Measurements from ENCODE around the gene SLC9A9.
"Not testable (repeated sequence)": the region's sequence is repeated elsewhere in the genome, so short reads cannot be mapped to it uniquely, and the experiment has no call there.

SLC9A9 gene

DNA sequence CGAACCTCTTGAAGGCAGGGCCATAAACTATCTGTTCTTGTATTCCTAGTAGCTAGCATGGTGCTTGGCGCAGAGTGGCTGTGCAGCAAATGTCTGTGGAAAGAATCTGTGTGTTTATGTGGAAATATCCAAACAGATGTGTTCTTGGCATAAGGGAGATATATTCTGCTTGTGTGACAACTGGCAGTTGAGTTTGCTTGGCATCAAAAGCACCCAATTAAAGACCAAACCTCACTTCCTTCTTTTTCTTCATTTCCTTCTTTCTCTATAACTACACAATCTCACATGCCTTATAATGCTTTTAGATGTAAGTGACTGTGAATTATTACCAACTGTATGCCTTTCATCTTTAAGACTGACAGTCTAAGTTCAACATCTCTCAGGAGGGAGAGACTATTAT is 296.5 kb downstream of the SLC9A9 start:
- DNase-seq (ENCODE audit: low read depth): no peak

DNA sequence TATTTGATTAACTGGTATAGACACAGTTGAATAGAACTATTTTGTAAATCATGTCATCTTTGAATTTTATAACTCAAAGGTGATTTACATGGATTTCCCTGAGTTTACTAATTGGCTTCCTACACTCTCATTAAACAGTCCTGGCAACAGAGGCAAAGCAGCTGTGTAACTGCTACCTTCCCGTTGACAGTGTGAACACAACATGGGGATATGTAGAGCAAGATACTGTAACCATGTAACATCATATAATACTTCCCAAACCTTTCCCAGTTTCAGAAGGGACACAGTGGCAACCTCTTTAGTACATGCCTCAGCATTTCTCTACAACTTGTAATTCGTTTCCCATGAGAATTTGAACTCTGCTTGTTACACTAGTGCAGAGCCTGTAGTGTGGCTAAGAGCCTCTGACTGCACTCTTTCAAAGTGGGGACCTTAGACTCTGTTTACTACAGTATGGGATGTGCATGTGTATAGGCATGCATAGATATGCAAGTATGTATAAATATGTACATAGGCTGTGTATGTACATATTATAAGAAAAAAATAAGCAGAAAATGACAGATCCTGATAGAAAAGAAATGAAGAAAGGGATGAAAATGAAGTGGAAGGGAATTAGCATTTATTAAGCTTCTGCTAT is 299.3 kb downstream of the SLC9A9 start:
- DNase-seq (ENCODE audit: low read depth): no peak

DNA sequence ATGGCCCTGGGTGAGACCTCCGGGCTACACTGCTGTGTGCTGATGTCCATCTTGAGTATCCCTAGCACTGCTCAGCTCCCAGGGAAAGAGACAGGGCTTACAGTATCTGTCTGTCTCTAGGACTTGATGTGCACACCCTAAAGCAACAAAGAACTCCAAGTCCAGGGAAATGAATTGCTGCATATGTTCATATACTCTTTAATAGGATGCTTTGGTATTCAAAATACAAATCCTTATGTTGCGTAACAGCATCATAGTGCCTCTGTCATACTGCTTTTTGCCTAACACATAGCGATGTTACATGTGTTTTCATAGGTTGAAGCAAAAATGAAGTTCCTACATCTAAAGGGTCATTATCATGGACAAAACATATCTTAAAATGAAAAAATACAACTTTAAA is 299.9 kb downstream of the SLC9A9 start:
- DNase-seq (ENCODE audit: low read depth): no peak

DNA sequence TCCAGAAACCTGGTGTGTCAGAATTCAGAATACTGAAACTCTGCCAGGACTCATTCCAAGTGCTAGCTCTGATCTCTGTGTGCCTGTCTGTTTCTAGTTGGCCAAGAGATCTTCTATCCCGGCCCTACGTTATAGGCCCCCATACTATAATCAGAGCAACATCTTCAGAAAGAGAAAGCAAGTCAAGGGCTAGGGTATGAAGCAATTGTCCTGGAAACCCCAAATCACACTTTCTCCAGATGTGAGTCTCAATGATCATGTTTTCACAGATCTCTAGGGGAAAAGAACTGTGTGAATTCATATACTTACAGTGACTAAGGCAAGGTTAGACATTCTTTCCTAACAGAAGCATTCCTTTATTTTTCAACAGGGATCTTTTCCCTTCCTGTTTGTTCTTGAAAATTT is 309.7 kb downstream of the SLC9A9 start:
- DNase-seq (ENCODE audit: low read depth): no peak

DNA sequence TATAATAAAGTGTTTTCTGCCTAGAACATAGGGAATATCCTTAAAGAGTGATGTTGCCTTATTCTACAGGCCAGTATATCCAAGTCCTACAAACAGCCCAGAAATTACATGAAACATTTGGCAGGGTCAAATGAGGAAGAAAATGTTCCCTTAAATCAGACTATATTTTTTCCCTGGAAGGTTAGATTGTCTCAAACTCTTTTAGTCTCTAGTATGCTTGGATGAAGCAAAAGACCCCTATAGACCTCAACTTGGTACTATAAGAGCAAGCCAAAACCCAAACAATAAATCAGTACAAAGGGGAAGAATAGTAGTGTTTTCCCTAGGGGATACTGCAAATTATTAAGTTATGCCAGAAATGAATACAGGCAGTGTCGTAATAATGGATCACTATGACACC is 310.2 kb downstream of the SLC9A9 start:
- DNase-seq (ENCODE audit: low read depth): no peak

DNA sequence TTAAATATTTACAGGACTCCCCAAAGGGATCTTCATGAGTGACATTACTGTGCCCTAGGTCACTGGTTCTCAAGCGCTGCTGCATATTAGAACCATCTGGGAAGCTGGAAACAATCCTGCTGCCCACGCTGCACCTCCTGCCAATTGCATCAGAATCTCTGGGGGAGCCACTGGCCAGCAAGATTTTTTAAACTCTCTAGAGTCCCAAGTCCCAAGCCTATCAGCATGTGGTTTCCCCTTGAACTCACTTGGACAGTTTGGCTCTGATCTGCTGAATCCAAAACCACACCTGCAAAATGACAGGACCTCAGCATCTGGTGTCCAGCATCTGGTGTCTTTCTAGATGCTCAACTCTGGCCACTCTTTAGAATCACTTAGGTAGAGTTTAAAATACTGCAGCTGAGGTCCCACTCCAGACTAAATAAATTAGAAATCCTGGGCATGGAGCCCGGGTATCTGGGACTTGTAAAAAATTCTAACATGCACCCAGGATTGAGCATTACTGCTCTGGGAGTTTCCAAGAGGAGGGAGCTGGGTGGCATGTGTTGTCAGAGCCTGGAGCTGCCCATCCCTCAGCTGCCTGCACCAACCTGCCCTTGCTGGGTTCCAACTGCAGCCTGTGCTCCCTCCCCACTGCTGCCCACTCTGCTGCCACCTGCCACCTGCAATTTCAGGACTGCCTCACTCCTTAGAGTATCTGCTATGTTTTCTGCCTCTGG is 311.3 kb downstream of the SLC9A9 start:
- DNase-seq (ENCODE audit: low read depth): no peak

DNA sequence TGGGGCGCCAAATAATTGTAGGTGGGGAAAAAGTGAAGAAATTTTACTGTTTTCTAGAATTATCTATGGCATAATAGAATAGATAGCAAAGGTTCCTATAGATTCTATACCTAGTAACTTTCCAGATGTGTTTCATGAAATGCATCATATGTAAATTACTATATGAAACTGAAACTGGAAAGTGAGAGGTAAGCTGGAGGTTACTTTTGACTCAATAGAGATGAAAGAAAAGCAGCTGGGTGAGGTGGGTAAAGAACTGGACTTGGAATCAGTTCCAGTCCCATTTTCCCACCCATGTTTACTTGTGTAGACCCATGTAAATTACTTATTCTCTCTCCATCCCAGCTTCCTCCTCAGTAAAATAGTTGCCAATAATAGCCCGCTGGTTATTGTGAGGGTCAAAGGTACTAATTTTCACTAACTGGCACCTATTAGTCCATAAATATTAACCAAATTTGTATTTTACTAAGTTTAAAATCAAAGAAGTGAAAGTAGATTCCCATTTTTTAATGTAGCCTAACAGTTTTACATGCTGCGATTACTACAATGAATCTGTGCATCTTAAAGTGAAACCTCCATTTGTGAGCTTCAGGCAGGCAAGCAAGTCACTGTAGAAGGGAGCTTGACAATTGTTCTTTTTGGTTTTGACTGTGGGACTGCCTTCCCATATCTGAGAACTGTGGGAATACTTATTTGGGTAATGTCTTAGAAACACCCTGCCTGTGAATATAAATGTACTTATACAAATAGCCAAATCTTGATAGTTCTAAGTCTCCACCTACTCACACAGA is 312.1 kb downstream of the SLC9A9 start:
- DNase-seq (ENCODE audit: low read depth): no peak

DNA sequence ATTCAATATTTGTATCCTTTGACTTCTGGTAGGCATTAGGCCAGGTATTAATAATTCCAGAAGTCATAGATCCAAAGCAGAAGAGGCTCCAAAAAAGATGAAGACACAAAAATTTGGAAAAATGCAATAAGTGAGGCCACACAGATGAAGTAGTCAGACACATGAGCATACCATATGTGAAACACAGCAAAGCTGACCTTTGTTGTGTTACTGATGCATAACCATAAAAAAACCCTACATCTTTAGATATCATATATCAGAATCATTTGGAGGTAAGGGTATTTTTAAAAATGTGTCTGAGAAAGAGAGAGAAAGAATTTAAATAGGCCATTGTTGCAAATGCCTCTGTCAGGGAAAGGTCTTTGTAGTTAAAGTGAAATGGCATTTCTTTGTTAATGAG is 314.9 kb downstream of the SLC9A9 start:
- DNase-seq (ENCODE audit: low read depth): no peak

DNA sequence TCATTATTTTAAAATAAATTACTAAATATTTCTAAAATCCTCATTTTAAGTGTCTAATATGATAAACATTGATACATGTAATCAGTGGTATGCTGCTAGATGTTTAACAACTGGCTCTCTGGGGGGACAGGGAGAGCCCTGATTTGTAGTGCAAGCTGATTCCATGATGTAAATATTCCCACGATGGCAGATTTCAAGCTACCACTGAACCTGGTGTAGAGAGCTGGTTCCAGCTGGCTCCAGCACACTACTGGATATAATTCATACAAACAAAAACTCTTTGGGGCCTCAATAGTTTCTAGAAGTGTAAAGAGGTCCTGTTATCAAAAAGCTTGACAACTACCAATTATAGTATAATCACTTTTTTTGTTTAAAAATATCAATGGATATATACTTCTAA is 316.2 kb downstream of the SLC9A9 start:
- no peak for DNase-seq (ENCODE audit: low read depth)

DNA sequence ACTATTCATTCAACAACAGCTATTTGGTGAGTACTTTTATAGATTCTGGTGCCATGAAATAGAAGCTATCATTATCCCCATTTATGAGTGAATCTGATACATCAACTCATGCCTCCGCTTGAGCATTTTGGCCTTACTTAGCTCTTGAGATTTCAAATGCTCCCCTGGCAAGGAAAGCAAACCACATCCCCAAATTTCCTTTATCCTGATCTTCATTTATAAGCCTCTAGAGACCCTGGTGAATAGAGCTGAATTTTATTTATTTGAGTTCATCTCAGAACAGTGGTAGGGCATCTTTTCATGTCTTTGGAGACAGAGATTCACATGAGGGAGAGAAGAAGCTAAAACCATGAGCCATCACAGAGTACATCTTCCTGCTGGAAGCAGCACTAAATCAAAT is 317.2 kb downstream of the SLC9A9 start:
- no peak for DNase-seq (ENCODE audit: low read depth)

DNA sequence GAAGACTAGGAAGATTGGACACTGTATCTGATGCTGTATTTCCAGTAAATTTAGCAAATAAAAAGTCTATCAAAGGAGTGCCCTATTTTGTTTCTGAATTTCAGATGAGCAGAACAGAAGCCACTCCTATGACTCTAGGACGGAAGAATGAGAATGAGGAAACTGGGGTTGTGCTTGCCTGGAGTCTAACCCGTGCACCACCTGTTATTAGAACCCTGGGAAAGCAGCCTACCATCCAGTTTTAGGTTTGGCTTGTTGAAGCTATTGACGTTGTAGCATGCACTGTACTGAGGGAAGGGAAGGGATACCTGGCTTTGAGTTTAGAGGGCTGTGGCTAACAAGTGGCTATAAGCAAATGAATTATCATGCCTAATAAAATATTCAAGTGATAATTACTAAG is 318.5 kb downstream of the SLC9A9 start:
- no peak for DNase-seq (ENCODE audit: low read depth)

DNA sequence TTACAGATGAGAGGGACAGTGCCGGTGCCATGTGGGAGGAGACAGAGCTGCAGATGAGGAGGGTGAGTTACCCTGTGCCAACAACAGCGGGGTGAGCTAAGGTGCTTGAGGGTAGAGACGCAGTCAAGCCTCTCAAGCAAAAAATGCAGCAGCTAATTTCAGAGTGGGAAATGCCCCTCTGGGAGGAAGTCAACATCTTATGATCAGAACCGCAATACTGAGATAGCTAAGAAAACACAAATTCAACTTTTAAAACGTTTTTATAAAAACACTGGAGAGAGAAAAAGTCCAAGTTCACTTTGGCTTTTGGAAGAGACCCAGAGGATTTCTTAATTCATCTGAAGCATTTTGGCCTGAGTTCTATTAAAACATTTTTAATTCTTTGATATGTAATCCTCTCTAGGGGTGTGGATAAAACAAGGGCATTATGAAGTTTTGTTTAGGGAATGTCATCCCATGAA is 319.2 kb downstream of the SLC9A9 start:
- no peak for DNase-seq (ENCODE audit: low read depth)

DNA sequence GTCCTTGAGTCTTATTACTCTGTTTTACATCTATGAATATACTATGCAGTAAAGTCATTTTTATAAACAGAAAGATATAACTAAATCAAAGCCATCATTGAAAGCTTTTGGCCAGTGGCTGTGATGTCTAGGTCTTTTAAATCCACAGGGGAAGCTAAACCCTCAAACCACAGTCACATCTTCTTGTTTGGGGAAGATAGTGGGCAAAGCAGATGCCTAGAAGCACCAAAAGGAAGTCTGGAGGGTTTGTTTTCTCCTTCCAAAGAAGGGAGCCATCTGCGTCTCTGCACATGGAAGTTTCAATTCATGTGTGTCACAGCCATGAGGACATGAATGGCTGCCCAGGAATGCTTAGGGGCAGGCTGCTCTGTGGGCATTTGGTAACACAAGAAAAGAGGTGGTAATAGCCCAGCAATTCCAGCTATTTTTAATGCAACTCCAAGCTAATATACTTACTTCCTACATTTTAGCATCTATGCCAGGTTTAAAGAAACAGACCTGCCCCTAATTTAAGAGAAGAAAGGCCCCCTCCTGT is 322.2 kb downstream of the SLC9A9 start:
- DNase-seq (ENCODE audit: low read depth): peak; percentile 17

DNA sequence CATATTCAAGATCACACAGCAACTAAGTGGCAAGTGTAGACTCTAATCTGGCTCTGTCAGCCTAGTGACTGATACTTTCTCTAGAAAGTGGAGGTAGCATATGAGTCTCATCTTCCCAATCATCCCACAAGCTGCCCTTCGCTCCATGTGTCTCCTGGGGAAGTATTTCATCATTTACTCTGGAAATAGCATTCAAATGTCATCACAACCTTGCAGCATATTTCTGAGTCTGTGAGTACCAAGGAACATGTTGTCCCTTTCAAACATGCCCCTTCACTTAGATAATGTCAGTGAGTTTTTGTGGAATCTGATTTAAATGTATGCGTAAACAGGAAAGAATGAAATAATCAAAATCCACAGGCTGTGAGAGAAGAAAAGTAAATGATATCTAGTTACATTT is 322.9 kb downstream of the SLC9A9 start:
- DNase-seq (ENCODE audit: low read depth): no peak

DNA sequence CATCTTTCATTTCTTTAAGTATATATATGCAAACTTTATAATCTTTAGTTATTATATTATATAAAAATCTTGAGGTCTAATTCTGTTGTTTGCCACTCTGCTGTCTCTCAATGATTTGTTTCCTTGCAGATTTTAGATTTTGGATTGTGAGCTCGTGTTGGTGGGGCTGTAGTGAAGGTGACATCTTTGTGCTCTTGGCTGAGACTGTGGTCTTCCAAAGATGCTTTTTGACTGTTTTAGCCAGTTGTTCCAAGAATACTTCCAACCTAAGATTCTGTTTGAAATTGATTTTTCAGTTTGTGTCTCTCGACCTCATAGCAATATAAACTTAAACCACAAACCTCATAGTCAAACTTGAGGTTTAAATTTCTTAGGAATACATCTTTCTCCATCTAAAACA is 326.5 kb downstream of the SLC9A9 start:
- DNase-seq (ENCODE audit: low read depth): no peak

DNA sequence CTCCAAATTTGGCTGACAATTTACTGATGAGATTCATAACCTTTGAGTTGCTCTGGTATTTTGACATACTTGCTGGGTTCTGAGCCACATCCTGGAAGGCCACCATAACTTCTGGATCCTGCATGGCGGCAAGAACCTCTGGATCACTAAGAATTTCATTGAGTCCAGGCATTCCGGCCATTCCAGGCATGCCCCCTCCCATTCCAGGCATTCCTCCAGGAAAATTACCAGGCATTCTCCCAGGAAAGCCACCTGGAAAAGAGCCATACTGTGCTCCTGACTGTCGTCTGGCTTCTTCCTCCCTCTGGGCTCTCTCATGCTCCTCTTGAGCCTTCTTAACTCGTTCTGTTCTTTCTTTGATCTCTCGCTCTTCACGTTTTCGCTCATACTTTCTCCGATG is 331.1 kb downstream of the SLC9A9 start:
- not testable (repeated sequence) for DNase-seq (ENCODE audit: low read depth)

DNA sequence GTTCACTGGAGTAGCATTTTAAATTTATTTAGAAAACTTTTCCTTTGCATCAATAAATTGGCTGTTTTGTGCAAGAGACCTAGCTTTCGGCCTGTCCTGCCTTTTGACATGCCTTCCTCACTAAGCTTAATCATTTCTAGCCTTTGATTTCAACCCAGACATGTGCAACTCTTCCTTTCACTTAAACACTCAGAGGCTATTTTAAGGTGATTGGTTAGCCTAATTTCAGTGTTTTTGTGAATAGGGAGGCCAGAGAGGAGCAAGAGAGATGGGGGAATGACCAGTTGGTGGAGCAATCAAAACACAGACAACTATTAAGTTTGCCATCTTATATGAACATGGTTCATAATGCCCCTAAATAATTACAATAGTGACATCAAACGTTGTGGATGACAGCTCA is 333.4 kb downstream of the SLC9A9 start:
- DNase-seq (ENCODE audit: low read depth): no peak

DNA sequence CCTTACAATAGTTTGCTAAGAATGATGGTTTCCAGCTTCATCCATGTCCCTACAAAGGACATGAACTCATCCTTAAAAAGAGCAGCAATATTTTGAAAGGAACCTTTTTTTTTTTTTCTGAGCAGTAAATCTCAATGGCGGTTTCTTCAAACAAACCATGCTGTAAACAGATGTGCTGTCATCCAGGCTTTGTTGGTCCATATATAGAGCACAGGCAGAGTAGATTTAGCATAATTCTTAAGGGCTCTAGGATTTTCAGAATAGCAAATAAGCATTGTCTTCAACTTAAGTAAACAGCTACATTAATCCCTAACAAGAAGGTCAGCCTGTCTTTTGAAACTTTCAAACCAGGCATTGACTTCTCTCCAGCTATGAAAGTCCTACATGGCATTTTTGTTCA is 334.2 kb downstream of the SLC9A9 start:
- no peak for DNase-seq (ENCODE audit: low read depth)

DNA sequence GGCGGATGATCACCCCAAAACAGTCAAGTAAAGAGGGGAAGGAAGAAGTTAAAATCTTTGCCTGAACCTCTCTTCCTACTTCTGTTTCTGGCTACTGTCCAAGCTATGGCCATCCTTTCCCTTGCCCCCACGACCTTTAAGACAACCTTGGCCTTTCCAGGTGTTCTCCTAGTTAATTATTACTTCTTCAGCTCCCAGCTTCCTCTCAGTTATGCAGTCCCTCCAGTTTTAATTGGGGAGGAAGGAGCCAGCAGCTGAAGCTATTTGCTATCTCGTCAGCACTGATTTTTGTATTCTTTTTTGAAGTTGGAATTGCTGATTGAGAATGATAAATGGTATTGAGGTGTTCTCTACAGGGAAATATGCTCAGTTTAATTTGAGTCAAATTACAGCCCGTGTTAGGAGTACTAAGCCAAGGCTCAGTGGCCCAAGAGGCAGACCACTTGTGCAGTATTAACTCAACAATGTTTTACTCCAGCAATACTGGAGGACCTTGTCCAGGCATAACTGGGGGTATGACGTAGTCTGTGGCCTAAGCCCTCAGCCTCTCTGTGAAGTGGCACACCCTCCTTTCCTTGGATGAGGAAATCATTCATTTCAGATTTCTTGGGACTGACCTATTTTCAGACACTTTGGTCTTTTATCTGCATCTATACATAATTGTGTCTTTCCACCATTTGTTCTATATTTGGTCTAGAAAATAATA is 336.9 kb downstream of the SLC9A9 start:
- DNase-seq (ENCODE audit: low read depth): no peak

DNA sequence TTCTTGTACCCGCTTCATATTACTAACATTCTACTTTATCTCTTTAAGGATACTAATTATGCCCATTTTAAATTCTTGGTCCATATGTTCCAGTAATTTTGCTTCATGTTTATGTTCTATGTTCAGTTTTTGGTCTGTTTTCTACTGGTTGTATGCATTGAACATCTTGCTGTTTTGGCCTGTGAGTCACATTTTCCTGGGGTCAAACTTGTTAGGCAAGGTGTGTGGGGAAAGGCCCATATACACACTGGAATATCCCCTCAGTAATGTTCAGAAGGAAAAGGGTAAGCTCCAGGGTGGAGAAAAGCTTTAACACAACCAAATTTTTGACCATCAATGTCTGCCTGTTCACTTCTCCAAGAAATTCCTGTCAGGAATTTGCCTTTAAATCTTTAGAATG is 337.7 kb downstream of the SLC9A9 start:
- DNase-seq (ENCODE audit: low read depth): no peak

DNA sequence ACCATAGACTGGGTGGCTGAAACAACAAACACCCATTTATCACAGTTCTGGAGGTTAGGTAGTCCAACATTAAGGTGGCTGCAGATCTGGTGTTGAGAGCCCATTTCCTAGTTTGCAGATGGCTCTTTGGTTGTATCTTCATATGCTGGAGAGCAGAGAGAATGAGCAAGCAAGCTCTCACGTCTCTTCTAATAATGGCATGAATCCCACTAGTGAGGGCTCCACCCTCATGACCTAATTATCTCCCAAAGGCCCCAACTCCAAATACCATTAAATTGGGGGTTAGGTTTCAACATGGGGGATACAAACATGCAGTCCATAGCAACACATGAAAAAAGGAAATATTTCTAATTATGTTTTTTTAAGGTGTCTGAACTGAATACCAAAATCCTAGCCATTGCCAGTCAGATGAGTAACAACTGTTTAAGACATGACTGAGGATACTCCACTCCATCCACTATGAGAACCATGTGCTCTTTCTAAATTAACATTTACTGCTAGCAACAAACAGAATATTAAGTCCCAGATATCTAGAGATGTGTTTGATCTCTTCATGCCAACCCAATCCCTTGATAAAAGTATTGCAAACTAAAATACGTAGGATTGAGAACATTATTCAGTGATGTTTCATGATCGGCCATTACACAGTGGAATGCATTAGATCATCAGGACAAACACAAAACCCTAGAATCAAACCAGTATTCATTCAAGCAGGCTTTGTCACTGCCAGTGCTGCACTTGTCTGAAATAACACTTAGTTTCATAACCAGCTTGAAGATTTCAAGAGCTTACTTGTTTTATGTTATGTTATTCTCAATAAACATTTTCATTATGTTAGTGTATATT is 340.3 kb downstream of the SLC9A9 start:
- no peak for DNase-seq (ENCODE audit: low read depth)

All from CMK (cell line).